IMR-90 (cell line): ENCODE measurements around the gene NMT1. TPM values are rescaled to one million over a fixed set of nuclear protein-coding genes. Genes with fewer than 3 reads are reported as not detected.

ENCODE experiments used
- ATAC-seq: fragments of 200-7000 bp; cut with Tn5 transposase; 2 replicates; pipeline ENCODE4 v1.9.1; 2020; ENCODE audit warnings: low read depth, mild to moderate bottlenecking, moderate library complexity
- BruUV-seq: library from RNA; stranded (reverse); fragments of 400-500 nt; replicated peaks from 2 replicates; lab custom pipeline; 2021; lab: Mats Ljungman, UMichigan
- CTCF ChIA-PET: fragments of 300-600 bp; formaldehyde crosslinking; extraction: SDS; loops from one replicate; lab custom pipeline; 2021; ENCODE audit warnings: antibody characterized with exemption; lab: Yijun Ruan, JAX
- POLR2A ChIA-PET: fragments of 300-600 bp; sonication (Branson Sonifier 250); formaldehyde crosslinking; loops from one replicate; lab custom pipeline; 2022; ENCODE audit warnings: antibody characterized with exemption; ENCODE audit not compliant: unreplicated experiment; lab: Charles Lee
- DNase-seq: peaks from one replicate; pipeline ENCODE4 v3.0.0; 2013
- H2AFZ ChIP-seq: replicated peaks from 2 replicates; pipeline ENCODE3; 2013; ENCODE audit warnings: low read length, mild to moderate bottlenecking; ENCODE audit not compliant: poor library complexity
- H2AK5ac ChIP-seq: 2 replicates; pipeline ENCODE4 v1.6.1; 2013; ENCODE audit warnings: low read depth, low read length, inconsistent platforms
- H2AK9ac ChIP-seq: replicated peaks from 2 replicates; pipeline ENCODE3; 2013; ENCODE audit warnings: mild to moderate bottlenecking, low read depth, low read length, moderate library complexity; ENCODE audit not compliant: poor library complexity
- H2BK120ac ChIP-seq: 2 replicates; pipeline ENCODE4 v1.6.1; 2013; ENCODE audit warnings: low read depth, low read length, inconsistent platforms
- H2BK15ac ChIP-seq: 3 replicates; pipeline ENCODE4 v1.6.1; 2013; ENCODE audit warnings: low read depth, low read length, inconsistent platforms
- H2BK20ac ChIP-seq: 2 replicates; pipeline ENCODE4 v1.6.1; 2013; ENCODE audit warnings: low read depth, mild to moderate bottlenecking, inconsistent platforms, low read length, moderate library complexity
- H2BK5ac ChIP-seq: 2 replicates; pipeline ENCODE4 v1.6.1; 2013; ENCODE audit warnings: mild to moderate bottlenecking, low read depth, low read length, inconsistent platforms; ENCODE audit not compliant: poor library complexity, severe bottlenecking
- H3K14ac ChIP-seq: replicated peaks from 2 replicates; pipeline ENCODE4 v1.6.1; 2013; ENCODE audit warnings: low read depth, low read length, inconsistent platforms
- H3K18ac ChIP-seq: 2 replicates; pipeline ENCODE4 v1.6.1; 2013; ENCODE audit warnings: low read depth, low read length, control low read depth
- H3K23ac ChIP-seq: 2 replicates; pipeline ENCODE4 v1.6.1; 2013; ENCODE audit warnings: low read depth, low read length, inconsistent platforms
- H3K27ac ChIP-seq: 2 replicates; pipeline ENCODE4 v1.5.1; 2013; ENCODE audit warnings: mild to moderate bottlenecking, control low read depth, low read length; ENCODE audit not compliant: insufficient read depth
- H3K27me3 ChIP-seq: 2 replicates; pipeline ENCODE4 v1.6.1; 2013; ENCODE audit warnings: low read length; ENCODE audit not compliant: control insufficient read depth, insufficient read depth
- H3K36me3 ChIP-seq: 2 replicates; pipeline ENCODE4 v1.6.1; 2013; ENCODE audit warnings: low read length, mixed read lengths; ENCODE audit not compliant: control insufficient read depth, insufficient read depth
- H3K4ac ChIP-seq: 2 replicates; pipeline ENCODE4 v1.6.1; 2013; ENCODE audit warnings: low read depth, low read length, inconsistent platforms
- H3K4me1 ChIP-seq: 2 replicates; pipeline ENCODE4 v1.6.1; 2013; ENCODE audit warnings: low read length, mixed read lengths; ENCODE audit not compliant: control insufficient read depth, insufficient read depth
- H3K4me2 ChIP-seq: 2 replicates; pipeline ENCODE4 v1.6.1; 2013; ENCODE audit warnings: low read depth, mild to moderate bottlenecking, control low read depth, low read length, moderate library complexity
- H3K4me3 ChIP-seq: 2 replicates; pipeline ENCODE4 v1.5.1; 2013; ENCODE audit warnings: low read depth, mild to moderate bottlenecking, control low read depth, low read length, moderate library complexity; ENCODE audit not compliant: insufficient read depth
- H3K56ac ChIP-seq: 2 replicates; pipeline ENCODE4 v1.6.1; 2013; ENCODE audit warnings: low read length, inconsistent platforms; ENCODE audit not compliant: insufficient read depth; ENCODE audit errors: extremely low read depth
- H3K79me1 ChIP-seq, 2 experiments: 2 replicates each; pipeline ENCODE4 v1.6.1; 2013; ENCODE audit warnings: low read length in 2 of 2, inconsistent platforms in 1 of 2, low read depth in 1 of 2
- H3K9ac ChIP-seq: 2 replicates; pipeline ENCODE4 v1.6.1; 2013; ENCODE audit warnings: low read depth, low read length, control low read depth
- H3K9me1 ChIP-seq: 2 replicates; pipeline ENCODE4 v1.6.1; 2013; ENCODE audit warnings: low read length, inconsistent platforms; ENCODE audit not compliant: insufficient read depth
- H3K9me3 ChIP-seq: 2 replicates; pipeline ENCODE4 v1.6.1; 2013; ENCODE audit warnings: low read length; ENCODE audit not compliant: control insufficient read depth, insufficient read depth
- H4K20me1 ChIP-seq: 2 replicates; pipeline ENCODE4 v1.6.1; 2013; ENCODE audit warnings: low read length, inconsistent platforms; ENCODE audit not compliant: insufficient read depth
- H4K5ac ChIP-seq: 2 replicates; pipeline ENCODE4 v1.6.1; 2013; ENCODE audit warnings: mild to moderate bottlenecking, low read depth, low read length, control low read depth
- H4K8ac ChIP-seq, 2 experiments: 2 replicates each; pipeline ENCODE4 v1.6.1; 2013; ENCODE audit warnings: low read depth in 2 of 2, low read length in 2 of 2, control low read depth in 1 of 2, inconsistent platforms in 1 of 2
- H4K91ac ChIP-seq: 2 replicates; pipeline ENCODE4 v1.6.1; 2013; ENCODE audit warnings: low read depth, low read length, inconsistent platforms; ENCODE audit not compliant: insufficient read depth
- BHLHE40 ChIP-seq: fragments of 150-350 bp; IDR thresholded peaks from 2 replicates; pipeline ENCODE4 v1.6.1; 2016; ENCODE audit warnings: mild to moderate bottlenecking, low read depth, low read length
- CEBPB ChIP-seq: IDR thresholded peaks from 2 replicates; pipeline ENCODE4 v1.6.1; 2012; ENCODE audit warnings: low read depth, low read length, improper control_type of control experiment
- CHD1 ChIP-seq: IDR thresholded peaks from 2 replicates; pipeline ENCODE4 v1.6.1; 2012; ENCODE audit warnings: low read depth, low read length, improper control_type of control experiment
- ELK1 ChIP-seq: fragments of 150-350 bp; IDR thresholded peaks from 2 replicates; pipeline ENCODE4 v1.6.1; 2016; ENCODE audit warnings: low read depth, mild to moderate bottlenecking, low read length, moderate library complexity, borderline replicate concordance
- FOS ChIP-seq: fragments of 150-350 bp; IDR thresholded peaks from 2 replicates; pipeline ENCODE4 v1.6.1; 2016; ENCODE audit warnings: low read depth, low read length
- MAZ ChIP-seq: IDR thresholded peaks from 2 replicates; pipeline ENCODE4 v1.6.1; 2012; ENCODE audit warnings: low read depth, mild to moderate bottlenecking, low read length, improper control_type of control experiment, moderate library complexity, borderline replicate concordance
- MXI1 ChIP-seq: IDR thresholded peaks from 2 replicates; pipeline ENCODE4 v1.6.1; 2012; ENCODE audit warnings: low read depth, mild to moderate bottlenecking, low read length, moderate library complexity, borderline replicate concordance
- NFE2L2 ChIP-seq: fragments of 150-350 bp; IDR thresholded peaks from 2 replicates; pipeline ENCODE4 v1.6.1; 2016; ENCODE audit warnings: low read depth, mild to moderate bottlenecking, low read length
- RAD21 ChIP-seq: IDR thresholded peaks from 2 replicates; pipeline ENCODE4 v1.6.1; 2012; ENCODE audit warnings: low read length, improper control_type of control experiment
- RCOR1 ChIP-seq: IDR thresholded peaks from 2 replicates; pipeline ENCODE4 v1.6.1; 2012; ENCODE audit warnings: mild to moderate bottlenecking, low read length, improper control_type of control experiment; ENCODE audit not compliant: insufficient replicate concordance
- RFX5 ChIP-seq: IDR thresholded peaks from 2 replicates; pipeline ENCODE4 v1.8.0; 2012; ENCODE audit warnings: low read depth, mild to moderate bottlenecking, low read length, moderate library complexity
- WGBS, 2 experiments: methylation state at CpG; one replicate each; pipeline versions ENCODE4 v1.1.5 to v1.1.7; 2013; ENCODE audit warnings: missing lambda C conversion rate in 2 of 2; ENCODE audit not compliant: insufficient read length in 1 of 2; ENCODE audit errors: extremely low coverage in 2 of 2; 5-methylcytosine and 5-hydroxymethylcytosine counted together
- dilution Hi-C: fragments of 300-500 bp; cut with HindIII; formaldehyde crosslinking; loops from one replicate; pipeline ENCODE4 v1.14.3; 2018; ENCODE audit warnings: low sequenced_read_pairs; ENCODE audit not compliant: unreplicated experiment
- in situ Hi-C: fragments of 300-500 bp; cut with MboI; formaldehyde crosslinking; loops from 3 replicates; pipeline ENCODE4 v1.14.3; 2019; ENCODE audit warnings: low sequenced_read_pairs, inconsistent platforms, mixed read lengths
- intact Hi-C: fragments of 100-400 bp; cut with micrococcal nuclease; formaldehyde crosslinking; loops from 2 replicates; pipeline ENCODE4 v1.10.0; 2022
- polyA plus RNA-seq, 3 experiments: library from polyadenylated mRNA; depleted of rRNA; stranded (reverse); fragments of >200 nt; gene quantifications; 2 replicates each; pipeline ENCODE4 v1.2.3, GENCODE V29; 2012; ENCODE audit warnings: low replicate concordance in 1 of 3
- total RNA-seq: library from RNA; depleted of rRNA; stranded (reverse); fragments of >200 nt; gene quantifications from 2 replicates; pipeline ENCODE4 v1.2.3, GENCODE V29; 2012

NMT1 gene
- total and polyA plus RNA-seq, 2 of the 4 experiments (the other 2 are of a cell fraction), result 38.0 to 60.6 TPM

DNA sequence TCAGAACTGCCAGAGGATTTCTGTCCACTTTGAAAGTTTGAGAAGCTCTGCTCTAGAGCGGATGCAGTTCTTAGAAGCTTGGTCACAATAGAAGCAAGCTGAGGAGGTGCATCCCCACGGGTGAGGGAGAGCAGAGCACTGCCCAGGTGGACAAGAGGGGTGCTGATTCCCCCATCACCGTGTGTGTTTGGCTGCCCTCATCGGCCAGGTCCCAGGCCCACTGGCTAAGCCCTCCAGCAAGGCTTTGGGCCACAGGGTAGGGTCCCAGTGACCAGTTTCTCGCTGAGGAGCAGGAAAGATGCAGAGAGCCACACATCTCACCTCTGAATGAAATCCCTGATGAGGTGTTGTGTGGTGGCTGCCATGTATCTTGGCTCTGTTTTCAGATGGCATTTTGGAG is 26.9 kb downstream of the NMT1 start:
- TF ChIP-seq BHLHE40 (no peak), RAD21 (no peak), CHD1 (no peak), NFE2L2 (no peak), CEBPB (no peak), MAZ (no peak), ELK1 (no peak), RCOR1 (no peak), MXI1 (no peak), RFX5 (no peak), FOS (no peak)
- peak overlapping the region; percentile 54 for H2BK120ac ChIP-seq
- peaks cover 49% of the 10 kb centered on the region for H3K36me3 ChIP-seq
- CTCF ChIA-PET, result interaction anchor here (1.1 kb wide), 1 partner anchor 11 kb away, joined by 3 read pairs; no protein-coding TSS in a partner anchor
- 0 out of 2 replicates have a peak, but pooled peaks cover 2% of the 10 kb centered on the region for H3K9me3 ChIP-seq
- H3K4me1 ChIP-seq, result peaks cover 26% of the 10 kb centered on the region
- H3K79me1 ChIP-seq, result peaks cover 15 to 63% of the 10 kb centered on the region in 2 experiments
- H3K27me3 ChIP-seq, result no peaks in the 10 kb centered on the region
- peaks cover 26% of the 10 kb centered on the region for H3K9me1 ChIP-seq
- peaks cover 5% of the 10 kb centered on the region for H4K20me1 ChIP-seq
- peak overlapping the region; percentile 25; the same call in 1 of the 3 replicates for H2BK15ac ChIP-seq
- H3K4me3 ChIP-seq, result no peak overlapping the region
- H3K9ac ChIP-seq, result no peak overlapping the region; the same call in 1 of the 2 replicates
- H4K5ac ChIP-seq, result peak overlapping the region; percentile 65
- ATAC-seq, result no peak
- H2AK5ac ChIP-seq, result peak overlapping the region; percentile 77; the same call in 1 of the 2 replicates
- peak overlapping the region; percentile 66; the same call in 1 of the 2 replicates for H2BK20ac ChIP-seq
- H2AK9ac ChIP-seq, result peak overlapping the region; percentile 72
- H3K14ac ChIP-seq, result peak overlapping the region; percentile 76
- peak overlapping the region in 1 of 2 experiments; percentile 27; a peak in 1 of 4 replicates for H4K8ac ChIP-seq
- peak overlapping the region; percentile 78 for H2BK5ac ChIP-seq
- H4K91ac ChIP-seq, result peak overlapping the region; percentile 38
- WGBS, 2 experiments, result 100% methylated on average over 2 of the region's 5 CpGs; no CpG with 5 or more reads in 1 of the 2 experiments
- POLR2A ChIA-PET, result no interaction called here
- dilution Hi-C loops, result no loop called here
- BruUV-seq, result no TSS peak
- in situ Hi-C loops, result no loop called here
- peak overlapping the region; percentile 12 for H2AFZ ChIP-seq
- 0 out of 2 replicates have a peak overlapping the region, but pooled peaks have one; percentile 0 for H3K56ac ChIP-seq
- intact Hi-C loops, result no loop called here
- H3K4ac ChIP-seq, result peak overlapping the region; percentile 80
- DNase-seq, result no peak
- peak overlapping the region; percentile 85; the same call in 1 of the 2 replicates for H3K27ac ChIP-seq
- no peak overlapping the region for H3K4me2 ChIP-seq
- peak overlapping the region; percentile 62; the same call in 1 of the 2 replicates for H3K23ac ChIP-seq
- peak overlapping the region; percentile 45 for H3K18ac ChIP-seq
